ENCODE data around the gene CHURC1.
A peak's percentile ranks its signal among the peaks of the same experiment; 100 is the strongest.

DNA sequence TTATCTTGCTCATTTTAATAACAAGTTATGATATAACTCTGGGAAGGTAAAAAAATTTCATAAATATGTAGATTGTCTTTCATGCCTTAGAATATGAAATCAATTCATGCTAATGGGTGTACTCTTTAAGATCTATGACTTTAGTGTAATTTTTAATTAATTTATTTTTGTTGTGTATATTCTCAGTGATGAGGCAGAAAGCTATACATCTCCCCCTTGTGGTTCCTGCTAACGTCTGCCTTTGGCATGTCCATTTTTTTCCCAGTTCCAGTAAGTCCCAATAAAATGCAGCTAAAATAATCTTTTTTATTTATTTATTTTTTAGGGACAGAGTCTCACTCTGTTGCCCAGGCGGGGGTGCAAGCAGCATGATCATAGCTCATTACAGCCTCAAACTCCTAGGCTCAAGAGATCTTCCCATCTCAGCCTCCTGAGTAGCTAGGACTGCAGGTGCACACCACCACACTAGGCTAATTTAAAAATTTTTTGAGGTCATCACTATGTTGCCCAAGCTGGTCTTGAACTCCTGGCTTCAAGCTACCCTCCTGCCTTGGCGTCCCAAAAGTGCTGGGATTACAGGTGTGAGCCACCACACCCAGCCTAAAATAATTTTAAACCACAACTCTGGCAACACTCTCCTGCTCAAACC lies 3.3 kb upstream of the CHURC1 start:
- TF ChIP-seq, protein P1, sequence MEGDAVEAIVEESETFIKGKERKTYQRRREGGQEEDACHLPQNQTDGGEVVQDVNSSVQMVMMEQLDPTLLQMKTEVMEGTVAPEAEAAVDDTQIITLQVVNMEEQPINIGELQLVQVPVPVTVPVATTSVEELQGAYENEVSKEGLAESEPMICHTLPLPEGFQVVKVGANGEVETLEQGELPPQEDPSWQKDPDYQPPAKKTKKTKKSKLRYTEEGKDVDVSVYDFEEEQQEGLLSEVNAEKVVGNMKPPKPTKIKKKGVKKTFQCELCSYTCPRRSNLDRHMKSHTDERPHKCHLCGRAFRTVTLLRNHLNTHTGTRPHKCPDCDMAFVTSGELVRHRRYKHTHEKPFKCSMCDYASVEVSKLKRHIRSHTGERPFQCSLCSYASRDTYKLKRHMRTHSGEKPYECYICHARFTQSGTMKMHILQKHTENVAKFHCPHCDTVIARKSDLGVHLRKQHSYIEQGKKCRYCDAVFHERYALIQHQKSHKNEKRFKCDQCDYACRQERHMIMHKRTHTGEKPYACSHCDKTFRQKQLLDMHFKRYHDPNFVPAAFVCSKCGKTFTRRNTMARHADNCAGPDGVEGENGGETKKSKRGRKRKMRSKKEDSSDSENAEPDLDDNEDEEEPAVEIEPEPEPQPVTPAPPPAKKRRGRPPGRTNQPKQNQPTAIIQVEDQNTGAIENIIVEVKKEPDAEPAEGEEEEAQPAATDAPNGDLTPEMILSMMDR (IDR thresholded peaks at IDR 0.05; ENCODE audit: low read length) = peak; percentile 45
- TF ChIP-seq EZH2 (IDR thresholded peaks at IDR 0.05; ENCODE audit: borderline replicate concordance, low read length) = no peak

Data from OCI-LY1 (cell line).